Measurements from ENCODE around the gene VIPAS39.

DNA sequence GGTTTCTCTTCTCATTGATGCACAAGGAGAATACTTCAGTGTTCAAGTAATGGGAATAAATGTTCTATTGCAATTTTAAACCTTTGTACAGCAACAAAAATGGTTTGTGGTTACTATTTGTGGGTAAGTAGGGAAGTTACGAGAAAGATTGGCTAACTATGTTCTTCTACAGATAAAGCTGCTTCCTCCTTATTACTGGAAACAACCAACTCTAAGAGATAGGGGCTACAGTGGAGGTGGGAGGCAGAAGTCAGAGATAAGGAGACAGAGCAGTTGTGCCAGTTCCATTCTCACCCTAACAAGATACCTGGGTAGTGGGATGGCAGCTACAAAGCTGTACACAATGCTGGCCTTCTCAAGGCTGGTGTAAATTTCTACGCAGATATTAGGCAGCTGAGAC, 50.2 kb downstream of the VIPAS39 start:
- TF ChIP-seq EZH2 (IDR thresholded peaks at IDR 0.05; ENCODE audit: insufficient read depth, poor library complexity, severe bottlenecking) (no peak), EZH2phosphoT487 (IDR thresholded peaks at IDR 0.05; ENCODE audit: insufficient read depth, low read depth) (no peak)
